ENCODE measurements around the gene TMC6. TPM values are rescaled to one million over a fixed set of nuclear protein-coding genes. Genes with fewer than 3 reads are reported as not detected.
A peak's percentile ranks its signal among the peaks of the same experiment; 100 is the strongest.

The TMC6 gene
- total and polyA plus RNA-seq, 12 donors, result 22.8 to 109 (median 69.1) TPM

DNA sequence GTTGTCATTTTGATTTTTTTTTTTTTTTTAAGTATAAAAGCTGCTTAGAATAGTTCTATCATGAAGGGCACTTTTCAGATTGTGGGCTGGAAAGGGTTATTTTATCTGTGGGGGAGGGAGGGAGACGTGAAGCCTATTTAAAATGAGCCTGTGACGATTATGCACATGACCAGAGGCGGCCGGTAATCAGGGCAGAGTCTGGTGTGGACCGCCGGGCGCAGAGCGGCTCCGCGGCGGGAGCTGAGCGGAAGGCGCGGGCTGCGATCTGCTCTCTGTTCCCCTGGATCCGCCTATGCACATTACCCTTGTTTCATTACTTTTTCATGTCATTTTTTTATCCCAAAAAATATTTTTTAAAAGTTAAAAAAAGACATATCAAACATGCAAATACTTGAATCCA lies 23.5 kb downstream of the TMC6 start:
- H3K27ac ChIP-seq, result no peak overlapping the region
- DNase-seq (no peak), ATAC-seq (peak in 3 of 8 donors; percentile 26 to 58 (median 42))
- H3K4me1 ChIP-seq, result peaks cover 0 to 21% (median 8%) of the 10 kb centered on the region in 9 donors
- WGBS, 2 donors, result 73 to 84% methylated on average over 16 of the region's 16 CpGs
- peaks cover 0 to 100% (median 43%) of the 10 kb centered on the region in 9 donors for H3K36me3 ChIP-seq
- no peaks in the 10 kb centered on the region for H3K9me3 ChIP-seq
- TF ChIP-seq CTCF (IDR thresholded peaks at IDR 0.05), result no peak
- intact Hi-C loops (cut with DNase I), result no loop called here
- no peaks in the 10 kb centered on the region for H3K27me3 ChIP-seq
- no peak overlapping the region for H3K4me3 ChIP-seq

DNA sequence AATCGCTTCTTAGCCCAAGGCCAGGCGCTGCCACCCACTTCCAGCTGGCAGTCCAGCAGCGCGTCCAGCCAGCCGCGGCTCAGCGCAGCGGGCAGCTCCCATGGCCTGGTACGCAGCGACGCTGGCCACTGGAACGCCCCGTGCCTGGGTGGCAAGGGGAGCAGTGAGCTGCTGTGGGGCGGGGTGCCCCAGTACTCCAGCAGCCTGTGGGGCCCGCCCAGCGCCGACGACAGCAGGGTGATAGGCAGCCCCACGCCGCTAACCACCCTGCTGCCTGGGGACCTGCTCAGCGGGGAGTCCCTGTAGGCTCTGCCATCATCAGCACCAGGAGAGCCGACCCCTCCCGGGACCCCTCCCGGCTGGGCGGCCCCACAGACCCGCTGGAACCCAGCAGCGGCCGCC lies 24.0 kb downstream of the TMC6 start:
- Histone ChIP-seq H3K4me3 (no peak overlapping the region), H3K4me1 (peaks cover 0 to 15% (median 4%) of the 10 kb centered on the region in 9 donors), H3K27ac (peak overlapping the region in 2 of 10 donors; percentile 4 to 49), H3K36me3 (peaks cover 0 to 100% (median 48%) of the 10 kb centered on the region in 9 donors), H3K27me3 (no peaks in the 10 kb centered on the region), H3K9me3 (no peaks in the 10 kb centered on the region)
- intact Hi-C loops (cut with DNase I), result no loop called here
- 94 to 95% methylated on average over 28 of the region's 28 CpGs for WGBS, 2 donors
- peak in 2 of 8 donors; percentile 8 to 13 for ATAC-seq
- no peak for TF ChIP-seq CTCF (IDR thresholded peaks at IDR 0.05)
- no peak for DNase-seq

DNA sequence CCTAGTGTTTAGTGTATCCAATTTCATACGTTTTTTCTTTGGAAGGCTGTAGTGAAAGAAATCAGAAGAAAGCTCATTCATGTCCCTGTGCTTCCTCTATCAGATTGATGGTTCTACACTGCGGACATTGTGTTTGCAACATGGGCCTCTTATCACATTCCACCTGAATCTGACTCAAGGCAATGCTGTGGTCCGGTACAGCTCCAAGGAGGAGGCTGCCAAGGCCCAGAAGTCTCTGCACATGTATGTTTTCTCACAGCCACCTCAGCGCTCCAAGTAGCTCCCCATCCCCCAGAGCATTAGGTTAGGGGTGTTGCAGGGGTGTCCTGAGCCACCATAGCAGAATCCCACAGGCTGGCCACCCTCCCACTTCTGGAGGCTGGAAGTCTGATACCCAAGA lies 25.2 kb downstream of the TMC6 start:
- no peak for TF ChIP-seq CTCF (IDR thresholded peaks at IDR 0.05)
- intact Hi-C loops (cut with DNase I), result no loop called here
- peaks cover 0 to 100% (median 59%) of the 10 kb centered on the region in 9 donors for H3K36me3 ChIP-seq
- peak overlapping the region in 1 of 10 donors; percentile 23 for H3K27ac ChIP-seq
- H3K4me1 ChIP-seq, result peaks cover 0 to 3% (median 0%) of the 10 kb centered on the region in 9 donors
- H3K9me3 ChIP-seq, result no peaks in the 10 kb centered on the region
- H3K4me3 ChIP-seq, result no peak overlapping the region
- 65 to 76% methylated on average over 4 of the region's 4 CpGs for WGBS, 2 donors
- DNase-seq, result no peak
- no peaks in the 10 kb centered on the region for H3K27me3 ChIP-seq
- no peak for ATAC-seq

DNA sequence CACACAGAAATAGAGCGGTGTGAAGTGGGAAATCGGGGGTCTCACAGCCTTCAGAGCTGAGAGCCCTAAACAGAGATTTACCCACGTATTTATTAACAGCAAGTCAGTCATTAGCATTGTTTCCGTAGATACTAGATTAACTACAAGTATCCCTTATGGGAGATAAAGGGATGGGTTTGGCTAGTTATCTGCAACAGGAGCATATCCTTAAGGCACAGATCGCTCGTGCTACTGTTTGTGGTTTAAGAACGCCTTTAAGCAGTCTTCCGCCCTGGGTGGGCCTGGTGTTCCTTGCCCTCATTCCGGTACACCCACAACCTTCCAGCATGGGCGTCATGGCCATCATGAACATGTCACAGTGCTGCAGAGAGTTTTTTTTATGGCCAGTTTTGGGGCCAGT lies 27.0 kb downstream of the TMC6 start:
- no peaks in the 10 kb centered on the region for H3K9me3 ChIP-seq
- 91 to 97% methylated on average over 10 of the region's 10 CpGs for WGBS, 2 donors
- no peak overlapping the region for H3K4me3 ChIP-seq
- intact Hi-C loops (cut with DNase I), result no loop called here
- ATAC-seq (no peak), DNase-seq (no peak)
- no peak overlapping the region for H3K27ac ChIP-seq
- no peaks in the 10 kb centered on the region for H3K27me3 ChIP-seq
- TF ChIP-seq CTCF (IDR thresholded peaks at IDR 0.05), result no peak
- no peaks in the 10 kb centered on the region for H3K4me1 ChIP-seq
- peaks cover 0 to 100% (median 76%) of the 10 kb centered on the region in 9 donors for H3K36me3 ChIP-seq
